ENCODE measurements around the gene KCNQ2. TPM values are rescaled to one million over a fixed set of nuclear protein-coding genes. Genes with fewer than 3 reads are reported as not detected.

Gene KCNQ2
- total RNA-seq, 1 experiment from 2014 or later: 86.5 TPM

DNA sequence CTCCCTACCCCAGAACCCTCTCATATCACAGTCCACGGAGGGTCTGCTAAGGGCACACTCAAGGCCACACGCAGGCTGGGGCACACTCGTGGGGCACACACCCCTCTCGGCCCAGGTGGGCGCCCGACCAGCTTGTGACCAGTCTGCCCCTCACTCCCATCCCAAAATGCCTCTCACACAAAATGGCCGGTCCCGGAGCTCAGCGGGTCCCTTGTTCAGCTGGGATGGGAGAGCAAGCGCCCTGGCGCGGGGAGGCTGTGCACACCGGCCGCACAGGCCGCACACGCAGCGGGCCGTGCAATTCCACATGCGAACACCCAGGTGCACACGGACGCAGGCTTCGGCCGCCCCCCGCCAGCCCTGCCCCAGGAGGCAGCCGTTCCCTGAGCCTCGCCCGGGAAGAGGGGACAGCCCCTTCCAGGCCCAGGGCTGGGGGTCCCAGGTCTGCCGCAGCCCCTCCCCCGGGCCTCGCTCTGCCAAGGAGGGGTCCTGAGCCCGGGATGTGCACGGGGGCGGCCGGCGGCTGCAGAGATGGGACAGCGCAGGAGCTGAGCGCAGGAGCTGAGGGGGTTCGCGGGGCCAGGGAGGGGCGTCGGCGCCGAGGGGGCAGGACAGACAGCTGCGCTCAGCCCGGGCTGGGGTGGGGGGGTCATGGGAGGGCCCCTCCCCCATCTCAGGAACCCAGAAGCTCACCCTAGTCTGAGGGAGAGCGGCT, 1.3 kb downstream of the KCNQ2 start:
- DNase-seq (ENCODE audit: low read depth, low spot score) (no peak), ATAC-seq (no peak; the same call in 1 of the 2 replicates)
- no peaks in the 10 kb centered on the region for H3K27me3 ChIP-seq (ENCODE audit: insufficient read depth, low read length)
- intact Hi-C loops (cut with micrococcal nuclease): no loop called here
- ChIA-PET CTCF (interaction anchor here (1.2 kb wide), 1 partner anchor 567 kb away, joined by 3 read pairs; no protein-coding TSS in a partner anchor), RAD21 (ENCODE audit: low non-redundant PET in 1 of 2, low total read pairs in 2 of 2, uncharacterized antibody in 2 of 2, unreplicated experiment in 2 of 2) (interaction anchor here in 1 of 2 experiments (0.7 kb wide), 1 partner anchor 34 kb away, joined by 8 read pairs; no protein-coding TSS in a partner anchor), POLR2A (no interaction called here)
- peak overlapping the region; percentile 82 for H3K4me2 ChIP-seq (ENCODE audit: low read length)
- H3K9ac ChIP-seq (ENCODE audit: low read length): peak overlapping the region; percentile 84
- TF ChIP-seq ZNF274 (IDR thresholded peaks at IDR 0.05; ENCODE audit: low read depth, low read length) (no peak), CBX3 (IDR thresholded peaks at IDR 0.05; ENCODE audit: low read depth) (no peak), RAD21 (IDR thresholded peaks at IDR 0.05; ENCODE audit: low read depth) (no peak), SP1 (IDR thresholded peaks at IDR 0.05; ENCODE audit: low read depth) (no peak), POLR2AphosphoS5 (IDR thresholded peaks at IDR 0.05; ENCODE audit: low read depth, low read length) (no peak), EGR1 (IDR thresholded peaks at IDR 0.05; ENCODE audit: low read depth) (no peak), YY1 (IDR thresholded peaks at IDR 0.05; ENCODE audit: extremely low read depth, insufficient replicate concordance, low read depth, low read length) (no peak), POLR2A (IDR thresholded peaks at IDR 0.05; ENCODE audit: borderline replicate concordance, extremely low read depth, insufficient read depth, insufficient read length) (no peak), SIN3A (IDR thresholded peaks at IDR 0.05; ENCODE audit: low read depth) (no peak), EZH2 (IDR thresholded peaks at IDR 0.05) (no peak), ZFX (IDR thresholded peaks at IDR 0.05) (no peak), TCF7L2 (IDR thresholded peaks at IDR 0.05; ENCODE audit: borderline replicate concordance, extremely low read depth, insufficient read depth, insufficient read length) (no peak), SRF (IDR thresholded peaks at IDR 0.05; ENCODE audit: low read depth) (no peak), ELF1 (IDR thresholded peaks at IDR 0.05; ENCODE audit: borderline replicate concordance, low read depth) (no peak), FOSL1 (IDR thresholded peaks at IDR 0.05; ENCODE audit: low read depth) (no peak), EZH2phosphoT487 (IDR thresholded peaks at IDR 0.05; ENCODE audit: borderline replicate concordance) (no peak), JUND (IDR thresholded peaks at IDR 0.05) (no peak)
- TF ChIP-seq, protein P1, sequence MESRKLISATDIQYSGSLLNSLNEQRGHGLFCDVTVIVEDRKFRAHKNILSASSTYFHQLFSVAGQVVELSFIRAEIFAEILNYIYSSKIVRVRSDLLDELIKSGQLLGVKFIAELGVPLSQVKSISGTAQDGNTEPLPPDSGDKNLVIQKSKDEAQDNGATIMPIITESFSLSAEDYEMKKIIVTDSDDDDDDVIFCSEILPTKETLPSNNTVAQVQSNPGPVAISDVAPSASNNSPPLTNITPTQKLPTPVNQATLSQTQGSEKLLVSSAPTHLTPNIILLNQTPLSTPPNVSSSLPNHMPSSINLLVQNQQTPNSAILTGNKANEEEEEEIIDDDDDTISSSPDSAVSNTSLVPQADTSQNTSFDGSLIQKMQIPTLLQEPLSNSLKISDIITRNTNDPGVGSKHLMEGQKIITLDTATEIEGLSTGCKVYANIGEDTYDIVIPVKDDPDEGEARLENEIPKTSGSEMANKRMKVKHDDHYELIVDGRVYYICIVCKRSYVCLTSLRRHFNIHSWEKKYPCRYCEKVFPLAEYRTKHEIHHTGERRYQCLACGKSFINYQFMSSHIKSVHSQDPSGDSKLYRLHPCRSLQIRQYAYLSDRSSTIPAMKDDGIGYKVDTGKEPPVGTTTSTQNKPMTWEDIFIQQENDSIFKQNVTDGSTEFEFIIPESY (IDR thresholded peaks at IDR 0.05; ENCODE audit: extremely low read depth, insufficient replicate concordance, low read length): no peak
- TF ChIP-seq, protein P2, sequence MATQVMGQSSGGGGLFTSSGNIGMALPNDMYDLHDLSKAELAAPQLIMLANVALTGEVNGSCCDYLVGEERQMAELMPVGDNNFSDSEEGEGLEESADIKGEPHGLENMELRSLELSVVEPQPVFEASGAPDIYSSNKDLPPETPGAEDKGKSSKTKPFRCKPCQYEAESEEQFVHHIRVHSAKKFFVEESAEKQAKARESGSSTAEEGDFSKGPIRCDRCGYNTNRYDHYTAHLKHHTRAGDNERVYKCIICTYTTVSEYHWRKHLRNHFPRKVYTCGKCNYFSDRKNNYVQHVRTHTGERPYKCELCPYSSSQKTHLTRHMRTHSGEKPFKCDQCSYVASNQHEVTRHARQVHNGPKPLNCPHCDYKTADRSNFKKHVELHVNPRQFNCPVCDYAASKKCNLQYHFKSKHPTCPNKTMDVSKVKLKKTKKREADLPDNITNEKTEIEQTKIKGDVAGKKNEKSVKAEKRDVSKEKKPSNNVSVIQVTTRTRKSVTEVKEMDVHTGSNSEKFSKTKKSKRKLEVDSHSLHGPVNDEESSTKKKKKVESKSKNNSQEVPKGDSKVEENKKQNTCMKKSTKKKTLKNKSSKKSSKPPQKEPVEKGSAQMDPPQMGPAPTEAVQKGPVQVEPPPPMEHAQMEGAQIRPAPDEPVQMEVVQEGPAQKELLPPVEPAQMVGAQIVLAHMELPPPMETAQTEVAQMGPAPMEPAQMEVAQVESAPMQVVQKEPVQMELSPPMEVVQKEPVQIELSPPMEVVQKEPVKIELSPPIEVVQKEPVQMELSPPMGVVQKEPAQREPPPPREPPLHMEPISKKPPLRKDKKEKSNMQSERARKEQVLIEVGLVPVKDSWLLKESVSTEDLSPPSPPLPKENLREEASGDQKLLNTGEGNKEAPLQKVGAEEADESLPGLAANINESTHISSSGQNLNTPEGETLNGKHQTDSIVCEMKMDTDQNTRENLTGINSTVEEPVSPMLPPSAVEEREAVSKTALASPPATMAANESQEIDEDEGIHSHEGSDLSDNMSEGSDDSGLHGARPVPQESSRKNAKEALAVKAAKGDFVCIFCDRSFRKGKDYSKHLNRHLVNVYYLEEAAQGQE (IDR thresholded peaks at IDR 0.05; ENCODE audit: low read depth): no peak
- TF ChIP-seq, protein P3, sequence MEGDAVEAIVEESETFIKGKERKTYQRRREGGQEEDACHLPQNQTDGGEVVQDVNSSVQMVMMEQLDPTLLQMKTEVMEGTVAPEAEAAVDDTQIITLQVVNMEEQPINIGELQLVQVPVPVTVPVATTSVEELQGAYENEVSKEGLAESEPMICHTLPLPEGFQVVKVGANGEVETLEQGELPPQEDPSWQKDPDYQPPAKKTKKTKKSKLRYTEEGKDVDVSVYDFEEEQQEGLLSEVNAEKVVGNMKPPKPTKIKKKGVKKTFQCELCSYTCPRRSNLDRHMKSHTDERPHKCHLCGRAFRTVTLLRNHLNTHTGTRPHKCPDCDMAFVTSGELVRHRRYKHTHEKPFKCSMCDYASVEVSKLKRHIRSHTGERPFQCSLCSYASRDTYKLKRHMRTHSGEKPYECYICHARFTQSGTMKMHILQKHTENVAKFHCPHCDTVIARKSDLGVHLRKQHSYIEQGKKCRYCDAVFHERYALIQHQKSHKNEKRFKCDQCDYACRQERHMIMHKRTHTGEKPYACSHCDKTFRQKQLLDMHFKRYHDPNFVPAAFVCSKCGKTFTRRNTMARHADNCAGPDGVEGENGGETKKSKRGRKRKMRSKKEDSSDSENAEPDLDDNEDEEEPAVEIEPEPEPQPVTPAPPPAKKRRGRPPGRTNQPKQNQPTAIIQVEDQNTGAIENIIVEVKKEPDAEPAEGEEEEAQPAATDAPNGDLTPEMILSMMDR (IDR thresholded peaks at IDR 0.05 in 2 of 3, conservative IDR thresholded peaks at IDR 0.05 in 1 of 3; ENCODE audit: borderline replicate concordance in 1 of 3, insufficient read depth in 1 of 3, low read depth in 2 of 3, low read length in 2 of 3): no peak
- H3K9me3 ChIP-seq (ENCODE audit: control insufficient read depth in 1 of 2, insufficient read depth in 1 of 2, low read depth in 1 of 2, low read length in 2 of 2): no peaks in the 10 kb centered on the region
- no peaks in the 10 kb centered on the region for H4K20me1 ChIP-seq (ENCODE audit: insufficient read depth)
- peaks cover 0 to 11% of the 10 kb centered on the region in 2 experiments; a peak in 1 of 4 replicates for H3K4me1 ChIP-seq (ENCODE audit: control insufficient read depth in 1 of 2, insufficient read depth in 2 of 2, low read length in 2 of 2)
- no peak overlapping the region; the same call in 1 of the 2 replicates for H3K27ac ChIP-seq (ENCODE audit: low read depth, low read length)
- peaks cover 55% of the 10 kb centered on the region for H3K79me2 ChIP-seq (ENCODE audit: insufficient read depth, low read length)
- H2AFZ ChIP-seq (ENCODE audit: low read depth, low read length, poor library complexity, severe bottlenecking): no peak overlapping the region
- BruUV-seq (replicated peaks): no TSS peak
- H3K9me2 ChIP-seq (ENCODE audit: insufficient read depth): no peaks in the 10 kb centered on the region
- H3K36me3 ChIP-seq (ENCODE audit: control insufficient read depth in 1 of 2, insufficient read depth in 2 of 2, low read length in 2 of 2): no peaks in the 10 kb centered on the region
- H3K4me3 ChIP-seq (replicated peaks in 1 of 2; ENCODE audit: low read depth in 1 of 2, low read length in 2 of 2): peak overlapping the region; percentile 62 to 77

All from HCT116 (cell line).